NCI-H1436 treated with DMSO at 0.1 percent for 48 hours (cell line): ENCODE results near the gene FCER1G.

Experiments
- DNase-seq: peaks from one replicate; lab custom pipeline; 2025; lab: John Stamatoyannopoulos, UW

The FCER1G gene

DNA sequence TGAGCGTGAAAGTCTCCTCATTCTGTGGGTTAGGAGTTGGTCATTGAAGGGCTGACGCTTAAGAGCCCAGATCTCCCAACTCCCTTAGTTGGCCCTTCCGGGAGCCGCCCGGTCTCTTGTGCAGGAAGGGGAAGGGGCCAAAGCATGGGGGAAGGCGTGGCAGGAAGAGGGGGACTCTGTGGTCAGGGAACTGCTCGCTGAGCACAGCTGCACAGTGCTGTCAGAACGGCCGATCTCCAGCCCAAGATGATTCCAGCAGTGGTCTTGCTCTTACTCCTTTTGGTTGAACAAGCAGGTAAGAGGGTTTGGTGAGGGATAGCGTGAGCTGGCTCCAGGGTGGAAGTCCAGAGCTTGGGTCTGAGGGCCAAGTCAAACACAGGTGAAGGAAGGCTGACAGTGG lies at the start of gene FCER1G:
Gene FCER1G, plus strand, starts transcription at position 220 of the 400 bp plus-strand sequence. Its CDS starts 27 bp downstream, at position 247.
- no peak for DNase-seq

DNA sequence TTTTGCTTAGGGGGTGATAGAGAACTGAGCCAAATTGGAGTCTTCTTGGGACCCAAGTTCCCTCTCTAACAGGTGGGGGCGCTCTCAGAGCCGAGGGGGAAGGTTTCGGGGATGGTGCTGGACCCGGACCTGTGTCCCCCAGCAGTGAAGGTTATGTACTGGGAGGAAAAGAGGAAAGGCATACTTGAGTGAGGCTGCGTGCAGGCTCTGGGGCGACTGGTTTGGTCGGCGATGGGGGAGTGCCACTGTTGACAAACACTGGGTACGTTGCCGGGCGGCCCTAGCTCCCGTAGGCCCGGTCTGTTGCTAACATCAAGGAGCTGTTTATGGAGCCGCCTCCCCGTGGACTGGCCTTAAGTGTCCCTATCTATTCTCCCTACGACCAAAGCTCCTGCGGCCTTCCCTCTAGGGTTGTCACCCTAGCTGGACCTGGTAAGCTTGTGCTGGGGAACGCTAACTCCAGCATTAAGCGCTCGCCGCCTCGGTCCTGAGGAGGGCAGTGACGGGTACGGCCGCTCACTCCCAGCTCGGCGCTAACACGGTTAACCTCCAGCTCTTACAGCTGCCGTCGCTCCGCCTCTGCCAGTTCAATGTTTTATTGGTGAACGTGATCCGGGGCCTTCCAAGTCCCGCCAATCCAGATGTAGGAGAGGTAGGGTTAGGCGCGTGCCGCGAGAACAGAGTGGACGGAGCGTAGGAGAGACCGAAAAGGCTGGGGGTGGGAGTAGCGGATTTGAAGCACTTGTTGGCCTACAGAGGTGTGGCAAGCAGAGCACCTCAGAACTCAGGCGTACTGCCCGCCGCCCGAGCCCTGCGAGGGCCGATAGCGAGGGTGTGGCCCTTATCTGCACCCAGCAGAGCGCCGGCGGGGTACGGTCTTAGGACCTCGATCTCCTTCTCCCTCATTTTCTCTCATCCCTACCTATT lies 49.1 kb upstream of the FCER1G start, which contains the start of gene PPOX:
Gene PPOX, plus strand, starts transcription at position 685 of the 927 bp plus-strand sequence. CDS start 422 bp downstream, outside the sequence.
- DNase-seq = peak; percentile 87

DNA sequence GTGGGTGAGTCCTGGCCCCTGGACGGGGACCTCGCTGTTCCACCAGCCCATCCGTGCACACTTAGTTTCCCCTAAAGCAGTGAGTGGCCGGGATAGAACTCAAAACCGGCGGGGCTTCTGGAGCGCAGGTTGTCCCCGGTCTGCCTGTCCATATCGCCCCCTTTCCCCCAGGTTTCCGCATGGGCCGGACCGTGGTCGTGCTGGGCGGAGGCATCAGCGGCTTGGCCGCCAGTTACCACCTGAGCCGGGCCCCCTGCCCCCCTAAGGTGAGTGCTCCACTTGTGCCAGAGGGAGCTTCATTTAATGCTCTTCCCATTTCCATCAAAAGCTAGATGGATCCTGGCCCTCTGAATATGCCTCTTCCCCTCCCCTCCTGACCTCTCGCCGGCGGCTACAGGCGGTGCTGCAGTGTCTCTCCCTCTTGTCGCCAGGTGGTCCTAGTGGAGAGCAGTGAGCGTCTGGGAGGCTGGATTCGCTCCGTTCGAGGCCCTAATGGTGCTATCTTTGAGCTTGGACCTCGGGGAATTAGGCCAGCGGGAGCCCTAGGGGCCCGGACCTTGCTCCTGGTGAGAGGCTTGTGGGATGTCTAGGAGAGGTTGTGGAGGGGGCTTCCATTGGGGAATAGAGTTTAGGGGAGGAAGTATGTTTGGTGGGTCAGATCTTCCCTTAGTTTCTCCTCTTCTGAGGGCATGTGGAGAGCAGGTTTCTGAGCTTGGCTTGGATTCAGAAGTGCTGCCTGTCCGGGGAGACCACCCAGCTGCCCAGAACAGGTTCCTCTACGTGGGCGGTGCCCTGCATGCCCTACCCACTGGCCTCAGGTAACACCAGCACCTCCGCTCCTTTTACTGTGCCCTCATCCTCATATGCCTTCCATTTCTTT lies 48.2 kb upstream of the FCER1G start:
- no peak for DNase-seq

DNA sequence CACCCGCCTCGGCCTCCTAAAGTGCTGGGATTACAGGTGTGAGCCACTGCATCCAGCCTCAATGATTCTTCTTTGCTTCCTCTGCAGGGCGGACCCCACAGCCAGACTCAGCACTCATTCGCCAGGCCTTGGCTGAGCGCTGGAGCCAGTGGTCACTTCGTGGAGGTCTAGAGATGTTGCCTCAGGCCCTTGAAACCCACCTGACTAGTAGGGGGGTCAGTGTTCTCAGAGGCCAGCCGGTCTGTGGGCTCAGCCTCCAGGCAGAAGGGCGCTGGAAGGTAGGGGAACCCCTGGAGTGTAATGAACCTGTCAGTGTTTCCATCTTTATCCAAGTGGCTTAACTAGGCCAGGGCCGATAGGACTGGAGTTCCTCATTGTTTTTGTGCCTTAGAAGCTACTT lies 46.2 kb upstream of the FCER1G start:
- no peak for DNase-seq

DNA sequence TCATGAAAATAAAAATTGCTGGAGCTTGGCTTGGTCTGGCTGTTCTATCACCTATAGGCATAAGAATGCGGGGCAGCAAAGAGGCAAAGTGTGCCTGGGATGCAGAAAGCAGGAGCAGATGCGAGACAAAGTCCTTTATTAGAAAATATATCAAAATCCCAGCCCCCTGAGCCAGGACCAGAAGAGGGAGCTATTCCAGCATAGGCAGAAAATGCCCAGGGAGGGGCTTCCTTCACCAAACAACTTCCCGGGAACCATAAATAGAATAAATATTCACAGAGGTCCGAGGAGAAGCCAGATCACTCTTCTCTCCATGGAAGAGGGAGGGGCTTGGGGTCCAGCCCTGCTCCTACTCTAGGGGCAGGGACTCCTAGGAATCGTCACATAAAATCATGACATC lies 43.9 kb upstream of the FCER1G start:
- no peak for DNase-seq

DNA sequence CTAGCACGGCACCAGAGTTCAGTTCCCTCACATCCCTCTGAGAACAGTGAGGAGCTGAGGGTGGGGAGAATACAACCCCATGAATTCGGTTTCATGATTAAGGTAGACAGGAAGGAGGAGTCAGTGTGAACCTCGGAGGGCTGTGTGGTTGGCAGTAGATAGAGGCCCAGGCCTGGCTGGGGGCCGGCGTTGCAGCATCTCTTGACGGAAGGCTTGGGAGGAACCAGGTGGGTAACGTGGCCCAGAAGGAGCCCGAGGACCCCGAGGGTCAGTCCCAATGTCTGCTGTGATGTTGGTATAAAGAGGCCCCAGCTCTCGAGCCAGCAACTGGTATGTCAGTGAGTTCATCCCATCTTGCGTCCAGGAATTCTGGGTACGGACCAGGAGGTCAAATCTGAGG lies 43.4 kb upstream of the FCER1G start:
- DNase-seq = no peak

DNA sequence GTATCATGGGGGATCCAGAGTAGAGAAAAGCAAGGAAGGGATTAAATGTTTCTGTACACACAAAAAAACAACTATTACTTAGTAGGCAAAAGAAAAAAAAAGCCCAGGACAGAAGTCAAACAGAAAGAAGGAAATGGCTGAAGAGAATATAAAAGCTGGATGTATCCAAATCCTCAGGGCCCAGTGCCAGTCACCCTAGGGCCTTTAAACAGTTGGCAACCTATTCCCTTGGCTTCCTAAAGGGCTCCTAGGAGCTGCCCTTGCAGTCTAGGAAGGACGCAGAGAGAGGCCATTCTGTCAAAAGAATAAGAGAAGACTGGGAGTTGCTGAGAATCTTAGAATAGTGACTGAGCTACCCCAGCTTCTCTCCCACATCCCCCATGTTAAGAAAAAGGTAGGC lies 42.7 kb upstream of the FCER1G start:
- no peak for DNase-seq

DNA sequence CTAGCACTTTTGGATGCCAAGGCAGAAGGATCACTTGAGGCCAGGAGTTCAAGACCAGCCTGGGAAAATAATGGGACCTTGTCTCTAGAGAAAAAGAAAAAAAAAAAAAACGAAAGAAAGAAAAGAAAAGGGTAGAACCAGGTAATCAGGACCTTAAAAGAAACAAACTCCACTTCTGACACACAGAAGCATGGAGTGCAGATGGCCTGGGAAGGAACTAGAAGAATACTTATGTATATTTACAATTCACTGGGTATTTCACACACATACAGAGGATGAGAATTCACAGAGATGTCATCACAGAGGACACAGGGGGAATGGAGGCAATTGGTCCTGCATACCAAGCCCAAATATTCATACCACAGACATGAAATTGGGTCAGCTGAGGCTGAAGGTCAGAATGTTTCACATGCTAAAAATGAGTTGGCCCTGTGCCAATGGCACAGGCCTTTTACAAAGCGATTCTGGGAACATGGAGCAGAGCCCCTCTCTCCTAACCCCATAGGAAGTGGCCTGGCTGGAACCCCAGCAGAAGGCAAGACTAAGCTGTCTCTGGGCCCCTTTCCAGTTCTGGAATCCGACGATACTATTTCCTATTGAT lies 42.2 kb upstream of the FCER1G start:
- no peak for DNase-seq

DNA sequence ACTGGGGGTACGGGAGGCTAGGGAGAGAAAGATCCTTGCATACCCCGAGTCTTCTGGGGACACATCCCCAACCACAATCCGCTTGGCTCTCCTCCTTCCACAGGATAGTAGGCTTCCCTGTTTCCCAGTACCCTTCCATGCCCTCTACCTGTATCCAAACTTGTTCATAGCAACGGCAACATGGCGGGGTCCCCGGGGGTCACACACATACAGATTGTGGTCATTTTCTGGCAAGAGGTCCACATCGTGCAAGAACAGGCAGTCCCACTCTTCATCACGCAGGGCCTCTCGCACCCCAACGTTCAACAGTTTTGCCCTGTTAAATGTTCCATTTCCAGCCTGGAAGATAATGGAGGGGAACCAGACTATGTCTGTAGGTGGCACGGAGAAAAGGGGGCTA lies 41.4 kb upstream of the FCER1G start:
- no peak for DNase-seq

DNA sequence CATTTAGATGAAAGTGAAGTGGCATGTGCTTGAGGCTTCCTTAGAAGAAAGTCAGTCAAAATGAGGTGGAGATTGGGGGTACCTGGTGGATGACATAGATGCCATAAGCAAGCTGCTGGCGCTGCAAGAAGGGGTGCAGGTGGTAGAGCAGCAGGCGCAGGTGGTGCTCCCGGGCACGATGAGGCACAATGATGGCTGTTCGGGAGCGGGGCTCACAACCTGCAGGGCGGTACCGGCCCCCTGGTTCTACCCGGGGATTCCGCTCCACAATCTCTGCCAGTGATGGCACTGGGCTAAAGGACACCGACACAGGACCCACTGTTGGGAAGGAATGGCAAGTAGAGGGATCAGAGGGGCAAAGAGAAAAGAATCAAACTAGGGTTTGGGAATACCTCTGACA lies 40.2 kb upstream of the FCER1G start:
- no peak for DNase-seq

DNA sequence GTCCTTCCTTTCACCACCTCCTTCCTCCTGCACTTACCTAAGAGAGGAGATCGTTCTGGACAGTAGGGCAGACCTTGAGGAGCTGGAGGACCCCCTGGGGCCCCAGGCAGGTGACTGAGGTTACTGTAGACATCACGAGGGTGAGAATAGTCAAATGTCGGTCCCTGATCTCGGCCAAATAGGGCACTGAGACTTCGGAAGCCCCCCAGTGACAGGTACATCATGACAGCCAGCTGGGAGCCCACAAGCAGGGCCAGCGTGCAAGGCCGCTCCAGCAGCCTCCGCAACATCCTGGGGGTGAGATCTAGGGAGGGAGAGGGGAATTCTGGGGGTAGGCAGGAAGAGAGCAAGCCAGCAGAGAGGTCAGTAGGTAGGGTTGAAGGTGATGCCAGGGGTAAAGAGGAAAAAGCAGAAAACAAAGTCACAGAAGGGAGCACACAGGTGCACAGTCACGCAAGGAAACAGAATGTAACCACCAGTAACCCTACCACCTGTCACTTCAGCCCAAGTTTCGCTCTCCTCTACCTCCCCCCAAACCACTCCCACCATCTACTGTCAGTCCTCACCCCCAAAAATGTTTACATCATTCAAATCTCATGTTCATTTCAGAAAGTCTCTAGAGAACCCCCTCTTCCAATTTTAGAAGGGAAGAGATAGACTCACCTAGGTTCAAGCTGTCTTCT lies 39.2 kb upstream of the FCER1G start:
- no peak for DNase-seq

DNA sequence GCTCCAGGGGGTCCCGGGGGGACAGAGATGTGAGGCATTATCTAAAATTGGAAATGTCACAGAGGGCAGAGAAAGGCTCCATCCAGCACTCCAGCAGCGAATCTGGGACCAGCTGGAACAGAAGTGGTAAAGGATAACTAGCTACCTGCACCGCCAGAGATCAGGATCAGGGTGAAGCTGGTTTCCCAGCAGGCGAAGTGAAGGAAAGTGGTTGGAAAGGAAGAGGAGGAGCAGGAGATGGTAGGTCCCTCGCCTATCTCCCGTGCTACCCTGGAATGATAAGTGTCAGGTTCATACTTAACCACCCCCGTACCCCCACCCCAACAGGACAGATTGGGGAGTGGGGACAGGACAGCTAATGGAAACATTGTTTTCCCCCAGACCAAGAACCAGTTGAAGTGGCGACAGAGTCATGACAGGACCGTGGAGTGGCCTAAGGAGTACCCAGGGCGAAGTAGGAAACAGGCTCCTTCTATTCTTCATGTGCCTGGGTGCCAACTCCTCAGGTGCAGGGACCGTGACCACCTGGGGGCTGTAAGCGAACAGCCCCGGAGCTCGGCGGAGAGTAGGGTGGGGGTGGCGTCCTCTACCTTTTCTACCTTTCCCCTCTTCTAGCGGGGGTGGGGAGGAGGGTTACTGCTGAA lies 38.5 kb upstream of the FCER1G start:
- no peak for DNase-seq

DNA sequence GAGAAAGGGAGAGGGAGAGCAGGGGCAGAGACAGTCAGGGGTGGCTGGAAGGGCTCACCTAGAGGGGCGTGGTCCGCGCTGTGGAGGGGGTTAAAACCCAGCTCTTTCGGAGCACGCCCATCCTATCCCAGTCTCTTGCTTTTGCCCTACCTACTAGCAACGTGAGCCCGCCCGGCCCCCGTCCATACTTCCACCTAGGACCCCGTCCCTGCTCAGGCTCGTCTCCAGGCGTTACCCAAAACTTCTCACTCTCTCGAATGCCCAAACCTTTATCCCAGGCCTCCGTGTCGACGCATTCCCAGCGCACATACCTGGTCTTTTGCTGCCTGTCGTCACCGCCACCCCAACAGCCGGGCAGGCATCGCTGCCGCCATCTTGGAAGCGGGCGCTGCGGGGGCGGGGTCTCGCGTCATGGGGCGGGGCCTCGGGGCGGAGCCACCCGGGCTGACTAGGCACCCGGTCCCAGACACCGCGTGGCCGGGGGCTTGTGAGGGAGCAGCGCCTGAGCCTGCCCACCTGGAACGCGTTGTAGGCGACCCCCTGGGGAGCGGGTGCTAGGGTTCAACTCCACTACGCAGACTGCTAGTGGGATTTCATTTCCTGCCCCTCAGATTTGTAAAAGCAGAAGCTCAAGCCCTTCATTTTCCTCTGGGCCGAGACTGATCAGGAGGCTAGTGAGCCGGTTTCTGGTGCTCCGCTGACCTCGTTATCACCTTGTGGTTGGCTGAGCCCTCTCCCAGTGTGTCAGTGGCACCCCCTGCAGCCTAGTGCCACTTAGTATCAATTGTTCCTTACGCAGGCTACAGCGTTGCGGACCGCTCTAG lies 37.8 kb upstream of the FCER1G start, which contains the start of gene B4GALT3:
Gene B4GALT3, minus strand, starts transcription at position 396 of the 824 bp plus-strand sequence. CDS start 1,447 bp downstream, outside the sequence.
- no peak for DNase-seq

DNA sequence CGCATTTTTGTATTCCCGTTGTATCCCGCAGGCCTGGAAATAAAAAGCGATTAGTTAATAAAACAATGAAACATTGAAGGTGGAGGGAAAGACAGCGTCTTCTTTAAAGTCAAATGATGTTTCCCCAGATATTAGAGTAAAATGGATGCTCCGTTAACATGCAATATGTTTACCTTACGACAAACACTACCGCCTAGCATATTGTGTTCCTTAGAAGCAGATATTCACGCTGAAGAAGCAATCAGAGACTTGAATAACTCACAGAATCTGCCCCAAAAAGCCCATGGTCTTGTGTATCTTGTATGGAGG lies 37.2 kb upstream of the FCER1G start:
- DNase-seq = no peak

DNA sequence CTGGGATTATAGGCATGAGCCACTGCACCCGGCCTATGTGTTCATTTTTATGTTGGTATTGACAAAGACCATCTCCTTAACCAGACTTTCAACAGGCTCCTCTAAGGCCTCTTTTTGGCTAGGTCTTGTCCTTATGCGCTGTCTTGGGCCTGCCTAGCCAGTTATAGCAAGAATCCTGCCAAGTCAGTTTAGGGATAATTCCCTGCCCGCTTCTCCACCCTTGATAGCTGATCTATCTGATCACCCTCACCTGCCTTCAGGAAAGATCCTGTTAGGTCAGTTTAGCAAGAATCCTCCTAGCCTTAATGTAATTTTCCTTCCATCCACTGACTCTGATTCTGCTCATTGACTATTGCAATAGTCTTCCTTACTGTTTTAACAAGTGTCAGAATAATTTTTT lies 35.4 kb upstream of the FCER1G start:
- DNase-seq = no peak

DNA sequence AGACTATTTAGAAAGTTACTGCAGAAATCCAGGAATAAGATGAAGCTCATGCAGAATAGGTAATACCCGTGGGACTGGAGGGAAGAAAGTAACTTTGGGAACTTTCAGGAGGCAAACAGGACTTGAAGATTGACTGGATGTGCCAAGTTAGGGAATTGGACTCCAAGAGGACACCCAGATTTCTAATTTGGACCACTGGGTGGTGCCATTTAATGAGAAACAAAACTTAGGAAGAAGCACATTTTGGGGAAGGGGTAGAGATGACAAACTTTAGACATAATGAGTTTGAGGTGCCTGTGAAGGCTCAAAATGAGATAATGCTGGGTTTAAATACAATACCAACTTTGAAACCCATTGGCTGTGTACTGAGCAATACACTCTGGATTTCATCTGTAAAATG lies 34.5 kb upstream of the FCER1G start:
- no peak for DNase-seq

DNA sequence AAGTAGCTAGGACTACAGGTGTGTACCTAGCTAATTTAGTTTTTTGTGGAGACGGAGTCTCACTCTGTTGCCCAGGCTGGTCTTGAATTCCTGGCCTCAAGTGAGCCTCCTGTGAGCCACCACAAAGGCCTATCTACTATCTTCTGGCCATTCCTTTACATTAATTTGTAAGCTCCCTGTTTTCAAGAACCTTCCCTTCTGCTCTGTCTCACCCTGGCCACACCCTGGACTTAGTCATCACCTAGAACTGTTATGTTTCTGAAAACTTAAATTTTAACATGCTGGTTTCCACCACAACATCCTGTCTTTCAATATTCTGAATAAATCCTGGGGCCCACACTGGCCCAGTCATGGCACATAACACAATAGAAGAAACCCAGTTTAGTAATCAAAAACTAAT lies 32.9 kb upstream of the FCER1G start:
- DNase-seq = no peak

DNA sequence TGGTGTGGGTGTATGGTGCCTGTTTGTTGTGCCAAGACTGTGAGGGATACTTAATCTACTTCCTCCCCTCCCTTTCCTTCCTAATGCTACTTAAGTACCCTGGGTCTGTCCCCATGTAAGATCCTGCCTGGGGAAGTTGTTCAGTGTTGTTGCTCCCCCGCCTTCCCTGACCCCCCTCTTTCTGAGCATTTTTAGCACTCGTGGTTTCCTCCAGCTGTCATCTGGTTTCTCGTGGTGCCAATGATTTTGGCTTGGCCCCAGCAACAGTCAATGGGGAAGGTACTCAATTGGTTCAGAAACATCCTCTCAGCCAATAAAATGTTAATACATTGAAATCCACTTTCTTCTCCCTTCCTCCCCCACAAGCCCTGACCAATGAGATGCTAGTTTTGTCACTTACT lies 29.8 kb upstream of the FCER1G start:
- no peak for DNase-seq

DNA sequence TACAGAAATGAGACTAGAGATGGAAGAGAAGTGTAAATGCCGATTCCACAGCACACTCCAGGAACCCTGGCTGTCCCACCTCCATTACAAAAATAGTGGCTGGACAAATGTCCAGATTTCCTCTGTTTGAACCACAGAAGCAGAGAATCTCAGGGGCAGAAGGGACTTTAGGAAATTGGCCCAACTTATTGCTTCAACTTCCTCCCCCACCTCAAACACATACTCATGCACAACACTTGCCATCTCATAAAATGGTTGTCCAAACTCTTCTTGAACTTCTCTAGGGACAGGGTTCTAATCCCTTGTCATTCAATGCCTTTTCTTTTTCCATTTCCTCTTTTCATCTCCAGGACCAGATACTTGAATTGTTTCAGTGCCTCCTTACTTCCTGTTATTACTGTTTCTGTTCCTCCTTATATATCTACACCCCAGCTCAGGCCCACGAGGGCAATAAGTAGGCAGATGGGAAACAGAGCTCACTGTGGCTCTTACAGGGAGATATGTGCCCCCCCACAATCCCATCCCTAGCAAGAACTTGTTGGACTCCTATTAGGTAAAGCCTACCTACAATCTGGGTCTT lies 29.3 kb upstream of the FCER1G start:
- no peak for DNase-seq

DNA sequence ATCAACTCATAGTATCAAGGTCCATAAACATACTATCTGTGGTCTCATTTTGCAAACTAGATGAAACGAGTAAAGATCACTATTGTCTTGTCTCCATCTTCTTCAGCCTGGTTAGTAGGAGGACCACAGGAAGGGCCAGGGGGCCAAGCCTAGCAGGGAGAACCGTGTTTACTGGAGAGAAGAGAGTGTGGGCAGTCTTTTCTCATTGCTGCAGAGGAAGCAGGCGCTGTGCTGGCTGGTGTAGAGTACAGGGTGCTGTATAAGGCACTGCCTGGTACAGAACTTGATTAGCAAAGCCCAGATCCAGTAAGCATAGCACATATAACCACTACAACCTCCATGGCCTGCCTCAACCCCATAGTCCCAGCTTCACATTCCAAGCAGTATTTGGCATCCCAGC lies 27.8 kb upstream of the FCER1G start:
- no peak for DNase-seq
